ENCODE data around the gene GALNT14.

Gene GALNT14

DNA sequence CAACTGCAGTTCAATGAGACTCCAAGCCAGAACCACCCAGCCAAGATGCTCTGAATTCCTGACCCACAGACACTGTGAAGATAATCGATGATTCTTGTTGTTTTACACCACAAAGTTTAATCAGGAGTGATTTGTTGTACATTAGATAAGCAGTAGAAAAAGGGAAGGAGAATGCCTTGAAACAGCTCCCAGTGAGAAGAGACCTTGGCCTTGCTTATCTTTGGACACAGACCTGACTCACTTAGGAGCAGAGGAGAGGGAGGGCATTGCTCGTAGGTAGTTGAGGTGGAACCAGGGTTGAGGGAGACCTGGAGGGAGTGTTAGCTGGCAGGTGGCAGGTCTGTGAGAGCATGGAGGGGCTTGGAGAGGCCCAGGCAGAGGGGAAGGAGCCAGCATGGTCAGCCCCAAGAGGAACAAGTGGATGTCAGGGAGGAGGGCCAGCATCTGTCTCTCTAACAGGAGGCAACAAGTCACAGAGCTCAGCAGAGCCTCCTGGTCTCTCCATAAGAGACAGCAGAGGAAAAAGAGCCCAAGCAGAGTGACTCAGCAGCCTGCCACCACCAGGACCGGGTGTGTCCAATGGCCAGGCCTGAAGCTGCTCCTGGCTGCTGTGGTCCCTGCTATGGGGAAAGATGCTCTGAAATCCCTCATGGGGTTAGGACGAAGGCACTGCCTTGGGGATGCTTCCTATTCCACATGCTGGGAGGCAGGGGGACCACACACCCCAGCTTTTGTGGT, 169.4 kb downstream of the GALNT14 start:
- no peak for DNase-seq

DNA sequence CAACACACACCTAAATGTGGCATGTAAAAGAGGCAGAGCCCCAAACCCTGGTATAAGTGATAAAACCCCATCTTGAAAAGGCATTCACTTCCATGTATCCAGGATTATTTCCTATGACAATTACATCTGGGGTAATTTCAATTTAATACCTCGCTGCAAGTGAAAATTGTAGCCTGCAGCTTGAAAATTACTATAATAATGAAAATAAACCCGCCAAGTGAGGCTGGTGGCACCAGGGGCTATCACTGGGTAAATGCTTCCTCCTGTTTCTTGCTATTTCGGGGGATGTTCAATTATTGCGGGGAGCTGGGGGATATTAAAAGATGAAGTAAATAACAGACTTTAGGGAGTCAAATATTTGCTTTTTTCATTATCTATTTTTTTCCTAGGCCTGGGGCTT, 171.5 kb downstream of the GALNT14 start:
- DNase-seq: no peak

DNA sequence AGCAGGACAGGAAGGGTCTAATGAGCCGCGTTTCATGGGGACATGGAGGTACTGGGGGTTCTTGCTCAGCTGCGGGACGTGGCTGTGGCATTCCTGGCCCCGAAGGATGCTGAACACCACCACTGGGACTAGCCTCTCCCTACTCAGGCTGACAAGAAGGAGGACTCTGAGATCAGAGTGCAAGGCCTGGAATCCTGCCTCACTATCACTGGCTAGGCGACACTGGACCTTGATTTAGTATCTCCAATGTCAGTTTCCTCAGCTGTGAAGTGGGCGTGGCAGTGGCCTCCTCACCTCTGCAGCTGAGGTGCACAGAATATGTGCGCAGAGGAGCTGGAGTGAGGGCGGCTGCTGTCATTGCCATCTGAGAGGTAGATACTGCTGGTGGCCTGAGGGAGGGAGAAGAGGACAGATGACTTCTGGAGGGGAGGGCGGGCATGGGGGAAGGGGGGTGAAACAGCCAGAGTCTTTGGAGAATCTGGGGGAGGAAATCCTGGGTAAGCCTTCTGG, 173.2 kb downstream of the GALNT14 start:
- DNase-seq: no peak

DNA sequence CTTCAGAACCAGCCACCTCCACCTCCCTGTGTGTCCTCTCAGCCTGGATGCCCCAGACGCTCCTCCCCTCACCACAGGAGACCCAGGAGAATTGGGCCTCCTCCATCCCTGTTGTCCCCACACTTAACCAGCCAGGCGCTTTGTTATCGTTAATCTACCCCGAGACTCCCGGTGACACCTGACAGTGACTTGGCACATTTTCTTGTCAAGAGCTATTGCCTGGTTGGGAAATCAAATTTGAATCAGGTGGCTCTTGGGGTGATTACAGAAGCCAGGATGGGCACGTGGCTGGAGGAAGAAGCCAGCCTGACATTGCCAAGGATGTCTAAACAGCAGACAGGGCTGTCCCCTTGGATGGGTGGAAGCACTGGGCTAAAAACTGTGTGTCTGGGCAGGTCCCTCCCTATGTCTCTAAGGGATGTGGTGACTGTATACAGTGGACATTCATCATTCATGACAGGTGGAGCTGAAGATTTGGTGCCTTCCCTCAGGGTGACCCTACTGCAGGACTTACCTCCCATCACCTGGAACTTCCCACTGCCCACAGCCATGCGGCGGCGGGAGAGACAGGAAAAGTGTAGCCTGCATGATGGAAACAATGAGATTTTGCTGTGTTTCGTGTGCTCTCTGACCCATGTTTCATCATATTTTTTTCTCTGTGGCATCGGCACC, 173.8 kb downstream of the GALNT14 start:
- peak; percentile 55 for DNase-seq

DNA sequence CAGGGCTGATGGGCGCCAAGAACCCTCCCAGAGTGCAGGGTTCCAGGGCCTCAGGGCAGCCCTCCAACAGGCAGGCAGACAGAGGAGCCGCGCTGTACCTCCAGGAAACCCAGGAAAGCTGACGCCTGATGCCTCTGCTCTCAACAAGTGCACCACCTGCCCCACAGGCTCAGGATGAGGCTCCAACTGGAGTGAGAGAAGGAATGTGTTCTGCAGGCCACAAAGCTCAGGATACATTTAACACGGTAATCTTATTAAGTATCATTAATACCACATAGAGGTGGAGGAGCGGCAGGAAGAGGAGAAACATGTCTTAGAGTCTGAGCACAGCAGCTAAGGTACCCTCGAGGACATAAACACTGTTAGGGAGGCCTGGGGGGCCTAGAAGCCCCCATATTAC, 175.1 kb downstream of the GALNT14 start:
- DNase-seq: no peak

DNA sequence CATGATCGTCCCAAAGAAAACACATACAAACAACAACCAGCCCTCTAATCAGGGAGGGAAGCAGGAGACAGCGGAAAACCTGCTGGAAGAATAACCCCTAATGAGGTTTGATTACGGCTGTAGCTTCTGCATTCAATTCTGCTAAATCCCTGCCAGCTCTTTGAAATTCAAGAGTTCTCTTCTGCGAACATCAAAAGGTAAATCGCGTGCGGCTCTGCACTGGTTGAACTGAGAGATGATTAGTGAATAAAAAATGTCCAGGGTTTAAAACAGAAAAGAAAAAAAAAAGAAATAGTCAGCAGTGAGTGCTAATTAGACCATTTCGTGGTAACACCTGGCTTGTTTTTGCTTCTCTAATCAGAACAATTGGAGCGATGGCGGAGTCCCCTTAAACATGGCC, 178.0 kb downstream of the GALNT14 start:
- peak; percentile 4 for DNase-seq

DNA sequence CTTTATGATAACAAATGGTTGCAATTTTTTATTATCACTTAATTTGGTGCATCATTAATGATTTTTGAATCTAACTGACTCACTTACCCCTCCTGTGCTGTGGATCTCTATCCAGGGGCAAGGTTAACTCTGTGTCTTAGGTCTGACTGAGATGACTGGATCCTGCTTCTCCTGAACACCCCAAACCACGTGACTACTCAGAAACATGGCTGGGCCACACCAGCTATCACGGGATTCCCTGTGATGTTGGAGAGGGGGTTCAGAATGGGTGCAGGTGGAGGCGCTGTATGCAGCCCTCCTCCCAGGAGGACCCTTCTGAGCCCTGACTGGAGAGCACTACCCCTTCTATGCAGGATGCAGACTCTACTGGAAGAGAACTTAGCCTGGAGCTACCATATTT, 178.6 kb downstream of the GALNT14 start:
- no peak for DNase-seq

DNA sequence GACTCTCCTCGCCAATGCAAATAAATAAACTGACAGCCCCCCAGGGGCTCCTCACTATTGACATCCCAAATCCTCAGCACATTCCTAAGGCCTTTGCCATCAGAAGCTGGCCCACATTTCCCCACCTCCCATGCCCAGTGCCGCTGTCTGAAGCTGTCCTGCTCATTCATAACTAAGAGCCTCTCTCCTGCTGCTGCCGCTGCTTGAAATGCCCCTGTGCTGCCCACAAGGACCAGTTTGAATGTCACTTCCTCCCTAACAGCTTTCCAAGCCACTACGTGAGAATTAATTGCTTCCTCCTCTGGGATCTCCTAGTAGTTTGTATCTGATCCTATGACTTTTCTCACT, 179.3 kb downstream of the GALNT14 start:
- no peak for DNase-seq

DNA sequence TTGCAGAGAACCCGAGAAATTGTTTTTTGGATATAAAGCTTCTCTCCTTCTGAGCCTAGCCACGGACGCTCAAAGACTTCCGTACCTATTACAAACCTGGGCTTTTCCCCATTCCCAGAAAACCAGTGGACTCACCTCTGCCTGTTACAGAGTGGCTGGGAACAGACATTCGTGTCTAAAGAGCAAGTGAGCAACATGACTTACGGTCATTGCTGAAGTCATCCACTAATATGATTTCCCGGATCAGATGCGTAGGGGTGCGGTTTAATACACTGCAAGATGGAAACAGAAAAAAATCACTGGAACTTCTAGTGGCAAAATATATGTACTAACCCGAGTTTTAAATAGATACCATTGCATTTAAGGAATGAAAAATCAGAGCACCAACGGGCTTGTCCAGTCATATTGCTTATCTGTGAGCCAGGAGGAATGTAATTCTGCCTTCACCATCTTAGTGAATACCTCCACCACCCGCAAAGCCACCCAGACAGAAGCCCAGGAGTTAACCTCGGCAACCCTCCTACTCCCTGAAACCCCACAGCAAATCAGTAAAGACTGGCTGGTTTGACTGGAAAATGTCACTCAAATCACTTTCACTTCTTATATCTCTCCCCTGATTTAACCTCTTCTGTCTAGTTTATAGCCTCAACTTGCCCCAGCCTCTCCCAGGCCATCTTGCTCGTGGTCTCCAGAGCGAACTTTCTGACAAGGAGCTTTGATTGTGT, 179.9 kb downstream of the GALNT14 start:
- DNase-seq: no peak

DNA sequence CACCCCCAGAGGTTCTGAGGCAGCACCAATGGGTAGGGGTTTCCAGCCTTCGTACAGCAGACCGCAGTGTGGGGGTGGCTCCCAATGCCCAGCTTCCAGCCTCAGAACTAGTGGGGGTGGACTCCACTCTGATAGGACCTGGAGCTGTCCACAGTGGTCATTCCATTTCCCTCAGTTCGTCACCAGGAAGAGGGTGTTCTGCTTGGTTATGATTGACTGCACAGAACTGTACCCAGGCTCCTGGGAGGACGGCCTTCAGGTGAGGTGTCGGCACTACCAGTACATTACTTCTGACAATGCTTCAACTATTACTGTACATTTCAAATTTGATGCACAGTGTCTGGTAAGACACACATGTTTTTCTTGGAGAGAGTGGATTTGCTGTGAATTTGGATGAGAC, 180.6 kb downstream of the GALNT14 start:
- no peak for DNase-seq

DNA sequence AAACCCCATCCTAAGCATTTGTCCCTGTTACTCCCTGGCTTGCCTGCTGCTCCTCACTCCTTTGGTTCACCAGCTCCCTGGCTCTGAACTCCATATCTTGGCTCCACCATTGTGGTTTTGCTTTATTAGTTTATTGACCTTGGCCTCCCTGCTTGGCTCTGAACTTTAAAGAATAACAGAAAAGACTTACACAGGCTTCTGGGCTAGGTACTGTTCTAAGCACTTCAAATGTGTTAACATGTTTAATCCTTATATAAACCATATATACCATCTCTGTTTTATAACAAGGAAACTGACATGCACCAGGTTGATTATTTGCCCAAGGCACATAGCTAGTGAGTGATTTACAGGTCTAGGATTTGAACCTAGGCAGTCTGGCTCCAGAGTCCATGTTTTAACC, 181.2 kb downstream of the GALNT14 start:
- no peak for DNase-seq

DNA sequence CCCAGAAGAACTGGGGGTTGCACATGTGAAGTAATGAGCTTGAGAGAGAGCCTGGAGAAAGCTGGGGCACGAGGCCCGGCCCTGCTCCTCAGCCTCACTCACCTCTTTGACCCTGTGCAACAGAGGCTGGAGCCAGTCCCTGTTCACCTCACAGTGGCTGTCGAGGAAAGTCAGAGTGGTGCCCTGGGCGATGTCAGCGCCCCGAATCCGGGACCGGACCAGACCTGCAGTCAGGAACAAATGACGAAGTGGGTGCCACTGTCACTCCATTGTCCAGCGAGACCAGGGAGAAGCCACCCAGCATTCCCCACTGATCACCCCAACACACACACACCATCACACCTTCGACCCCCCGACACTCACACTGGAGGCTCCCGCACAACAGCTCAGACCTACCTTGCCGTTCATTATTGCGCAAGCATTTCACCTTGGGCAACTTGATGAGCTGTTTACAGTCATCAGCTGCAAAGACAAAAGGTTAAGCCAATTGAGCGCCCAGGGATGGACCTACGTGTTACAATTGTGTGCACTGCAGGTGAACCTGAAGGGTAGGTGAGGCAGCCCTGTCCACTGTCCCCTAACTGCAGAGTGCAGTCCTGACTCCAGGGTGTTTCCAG, 182.6 kb downstream of the GALNT14 start:
- no peak for DNase-seq

DNA sequence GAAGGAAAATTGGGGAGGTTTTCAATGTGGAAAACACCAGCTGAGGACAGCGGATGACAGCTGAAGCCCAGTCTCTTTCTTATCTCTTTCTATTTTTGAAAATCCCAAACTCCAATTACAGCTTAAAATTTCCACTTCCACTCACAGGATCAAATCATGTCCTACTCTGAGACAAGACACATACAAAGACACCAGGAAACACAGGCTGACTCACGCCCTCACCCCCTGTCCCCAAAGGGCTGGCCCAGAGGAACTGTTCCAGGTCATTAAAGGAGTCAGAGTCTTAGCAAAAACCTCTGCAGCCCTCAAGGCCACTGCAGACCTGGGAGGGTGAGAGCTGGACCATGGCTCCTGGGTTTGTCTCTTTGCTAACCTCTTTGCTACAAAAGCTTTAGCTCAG, 187.9 kb downstream of the GALNT14 start:
- no peak for DNase-seq

DNA sequence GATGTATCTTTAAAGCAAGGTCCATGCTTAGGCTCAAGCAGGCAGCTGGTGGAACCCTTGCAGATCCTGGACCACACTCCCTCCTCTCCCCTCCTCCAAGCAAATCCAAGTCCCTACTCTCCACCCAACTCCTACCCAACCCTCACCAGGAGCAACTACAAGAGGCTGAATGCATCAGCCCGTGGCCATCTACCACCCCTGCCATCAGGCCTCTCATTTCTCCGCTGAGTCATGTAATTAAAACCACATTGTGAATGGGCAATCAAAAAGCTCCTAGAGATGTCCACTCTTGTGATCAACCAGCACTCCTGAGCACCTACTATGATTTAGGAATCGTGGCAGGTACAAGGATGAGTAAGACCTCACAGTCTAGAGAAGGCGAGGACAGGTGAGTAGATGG, 188.8 kb downstream of the GALNT14 start:
- DNase-seq: no peak

DNA sequence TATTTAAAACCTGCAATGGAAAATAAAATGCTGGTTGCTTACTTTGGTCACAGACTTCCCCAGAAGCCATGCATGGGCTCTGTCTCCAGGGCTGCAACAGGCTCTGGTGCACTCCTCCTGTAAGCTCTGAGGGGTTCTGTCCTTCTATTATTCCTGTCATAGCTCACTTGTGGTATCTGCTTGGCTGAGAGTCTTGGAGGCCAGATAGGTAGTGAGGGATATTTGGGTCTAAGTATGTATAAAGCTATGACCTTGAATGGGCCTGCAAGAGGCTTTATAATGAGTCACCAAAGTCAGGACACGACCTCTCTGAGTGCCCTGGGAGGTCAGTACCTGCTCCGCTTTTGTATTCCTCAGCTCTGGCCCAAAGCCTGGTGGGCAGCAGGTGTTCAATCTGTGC, 189.4 kb downstream of the GALNT14 start:
- no peak for DNase-seq

DNA sequence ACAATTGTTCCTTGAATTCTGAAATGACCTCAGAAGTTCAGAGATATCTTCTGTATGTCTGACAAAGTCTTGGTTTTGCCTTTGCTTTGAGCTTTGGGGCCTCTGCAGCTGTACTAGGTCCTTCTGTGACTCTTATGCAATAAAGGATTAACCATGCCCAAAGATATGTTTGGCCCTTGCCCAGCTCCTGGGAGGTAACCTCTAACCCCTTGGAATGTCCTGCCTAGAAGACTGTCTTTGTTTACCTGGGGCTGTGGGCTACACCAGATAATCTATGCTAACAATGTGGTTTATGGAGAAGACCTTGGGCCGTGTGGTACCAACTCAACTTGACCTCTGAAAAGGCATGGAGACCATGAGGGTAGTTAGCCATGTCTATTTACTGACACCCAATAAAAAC, 190.1 kb downstream of the GALNT14 start:
- DNase-seq: no peak

DNA sequence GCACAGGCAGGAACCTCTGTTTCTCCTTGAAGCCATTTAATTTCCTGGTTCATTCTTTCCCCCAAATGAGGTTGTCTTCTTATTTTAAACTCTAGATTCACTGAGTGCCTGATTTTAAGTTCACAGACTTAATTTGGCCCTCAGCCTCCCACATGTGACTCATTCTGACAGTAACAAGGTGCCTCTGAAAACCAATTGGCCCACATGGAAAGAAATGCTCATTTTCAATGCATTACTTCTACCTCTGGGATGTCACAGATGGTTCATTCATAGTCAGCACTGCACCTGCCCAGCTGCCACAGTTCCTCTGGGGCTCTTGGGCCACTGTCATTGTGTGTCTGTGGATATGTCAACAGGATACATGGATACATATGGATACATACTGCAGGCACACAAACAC, 190.6 kb downstream of the GALNT14 start:
- DNase-seq: no peak

DNA sequence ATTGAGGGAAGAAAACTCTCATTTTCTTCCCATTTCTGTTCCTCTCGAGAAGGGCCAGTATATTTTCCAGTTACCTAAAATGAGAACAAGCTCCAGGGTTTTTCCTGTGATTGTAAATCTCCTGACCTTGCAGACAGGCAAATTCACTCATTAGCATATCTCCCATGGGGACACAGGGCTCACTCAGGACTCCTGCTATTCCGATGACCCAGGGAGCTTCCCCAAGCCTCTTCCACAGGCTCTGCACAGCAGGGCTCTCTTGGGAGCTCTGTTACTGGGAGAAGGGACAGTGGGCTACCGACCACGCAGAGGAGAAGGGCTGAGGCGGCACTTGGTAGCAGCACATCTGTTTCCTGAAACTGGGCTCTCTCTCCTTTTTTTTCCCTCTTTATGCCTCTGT, 195.8 kb downstream of the GALNT14 start:
- no peak for DNase-seq

DNA sequence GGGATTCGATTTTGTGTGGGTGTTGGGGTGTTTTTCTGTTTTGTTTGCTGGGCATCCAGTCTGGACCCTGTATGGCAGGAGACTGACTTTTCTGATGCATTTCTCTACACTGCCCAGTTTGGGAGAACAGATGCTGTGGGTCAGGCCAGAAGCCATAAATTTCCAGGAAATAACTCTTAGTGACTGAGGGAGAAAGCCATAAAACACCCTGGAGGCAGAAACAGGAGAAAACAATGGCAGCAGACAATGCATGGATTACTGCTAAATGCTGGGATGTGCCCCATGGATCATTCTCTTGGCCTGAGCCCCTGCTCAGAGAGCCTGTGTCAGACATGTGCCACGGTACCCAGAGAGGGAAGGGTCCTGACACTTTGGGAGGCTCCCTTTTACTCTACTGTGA, 197.4 kb downstream of the GALNT14 start:
- no peak for DNase-seq

DNA sequence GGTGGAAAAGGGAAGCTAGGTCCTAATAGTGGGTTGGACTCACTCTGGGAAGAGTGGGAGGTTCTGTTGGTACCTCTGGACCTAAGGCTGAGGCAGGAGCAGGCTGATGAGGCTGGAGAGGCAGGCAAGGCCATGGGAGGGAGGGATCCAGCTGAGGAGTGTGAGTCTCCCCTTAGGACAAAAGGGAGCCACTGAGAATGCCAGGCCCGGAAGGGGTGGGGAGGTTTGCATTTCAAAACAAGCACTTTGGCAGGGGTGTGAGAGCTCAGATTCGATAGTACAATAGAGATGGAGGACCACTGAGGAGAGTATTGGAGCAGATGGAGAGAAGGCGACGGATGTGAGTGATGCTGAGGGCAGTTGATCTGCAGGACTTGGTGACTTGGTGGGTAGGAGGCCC, 198.9 kb downstream of the GALNT14 start:
- DNase-seq: no peak

DNA sequence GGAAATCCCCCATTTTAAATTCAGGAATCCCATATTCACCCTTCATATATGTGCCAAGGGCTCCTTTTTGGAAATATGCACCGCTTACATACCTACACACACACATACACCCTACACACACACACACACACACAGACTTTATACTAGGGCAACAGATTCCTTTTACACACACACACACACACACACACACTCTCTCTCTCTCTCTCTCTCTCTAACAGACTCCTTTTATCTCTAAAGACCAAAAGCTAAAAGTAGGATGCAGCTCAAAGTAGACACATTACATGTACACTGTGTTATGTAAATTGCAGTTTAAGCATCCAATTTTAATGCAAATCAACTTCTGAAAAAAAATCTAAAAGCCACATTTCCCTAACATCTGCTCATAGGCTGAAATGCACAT, 200.0 kb downstream of the GALNT14 start:
- DNase-seq: no peak

DNA sequence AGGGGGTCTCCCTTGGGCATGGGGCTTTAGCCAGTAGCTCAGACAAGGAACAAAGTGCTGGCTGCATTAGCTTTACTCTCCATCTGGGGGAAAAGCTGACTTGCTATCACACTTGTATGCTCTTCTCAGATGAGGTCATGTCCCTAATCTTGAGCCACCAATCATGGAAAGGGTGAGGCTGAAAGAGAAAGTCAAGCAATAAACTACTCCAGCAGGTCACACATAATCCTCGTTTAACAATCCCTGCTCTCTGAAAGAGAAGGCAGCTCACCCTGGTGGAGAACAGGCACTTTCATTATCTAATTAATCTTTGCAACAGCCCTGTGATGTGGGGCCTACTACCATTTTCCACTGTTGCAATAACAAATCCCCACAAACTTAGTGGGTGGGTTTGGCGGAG, 201.3 kb downstream of the GALNT14 start:
- DNase-seq: no peak

DNA sequence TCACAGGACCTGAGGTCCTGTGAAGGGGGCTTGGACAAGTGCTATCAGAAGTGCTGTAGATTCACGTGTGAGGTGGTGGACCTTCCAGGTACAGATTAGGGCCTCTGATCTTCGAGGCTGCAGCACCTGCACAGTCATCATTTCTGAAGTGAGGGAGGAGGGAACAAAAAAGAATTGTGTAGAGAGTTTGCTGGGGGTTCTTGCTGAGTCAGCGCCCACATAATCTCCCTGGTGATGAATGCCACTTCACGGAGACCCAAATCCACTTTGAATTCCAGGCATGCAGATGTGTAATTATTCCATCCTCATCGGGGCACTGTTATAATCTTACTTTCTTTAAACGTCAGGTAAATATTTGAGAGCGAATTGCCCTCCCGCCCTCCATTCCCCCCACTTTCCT, 202.4 kb downstream of the GALNT14 start:
- DNase-seq: no peak

DNA sequence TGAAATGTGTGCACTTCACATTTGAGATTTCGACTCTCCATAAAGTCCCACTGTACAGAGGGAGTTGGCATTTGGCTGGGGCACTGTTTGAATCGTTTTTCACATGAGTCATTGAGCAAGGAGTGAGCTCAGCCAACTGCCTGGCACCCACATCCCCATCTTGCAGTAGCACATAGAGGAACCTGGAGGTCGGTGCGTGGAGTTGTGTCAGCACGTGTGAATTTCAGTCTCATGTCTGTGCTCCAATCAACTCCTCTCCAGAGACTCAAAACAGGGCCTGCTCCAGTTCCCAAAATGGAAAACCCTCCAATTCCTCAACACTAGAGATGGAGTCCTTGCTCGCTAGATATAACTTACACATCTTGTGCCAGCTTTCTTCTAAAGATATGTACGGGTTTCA, 204.2 kb downstream of the GALNT14 start:
- DNase-seq: no peak
